DND-41 (cell line): ENCODE data around the gene SLC2A8.

ENCODE experiments used
- ATAC-seq: fragments of 200-7000 bp; cut with Tn5 transposase; 3 replicates; pipeline ENCODE4 v1.9.1; 2021; ENCODE audit warnings: low read depth; ENCODE audit not compliant: insufficient read depth
- DNase-seq: peaks from one replicate; pipeline ENCODE4 v3.0.0-alpha.2; 2020
- H2AFZ ChIP-seq: 2 replicates; pipeline ENCODE4 v1.6.0; 2012; ENCODE audit warnings: low read depth, low read length
- H3K27ac ChIP-seq: 2 replicates; pipeline ENCODE4 v1.5.1; 2012; ENCODE audit warnings: low read length, inconsistent platforms
- H3K27me3 ChIP-seq: fragments of 200-600 bp; sonication (generic); 2 replicates; pipeline ENCODE4 v1.6.0; 2012; ENCODE audit warnings: low read length, mild to moderate bottlenecking, inconsistent platforms; ENCODE audit not compliant: insufficient read depth, poor library complexity
- H3K36me3 ChIP-seq: 2 replicates; pipeline ENCODE4 v1.5.1; 2012; ENCODE audit warnings: low read length, inconsistent platforms; ENCODE audit not compliant: insufficient read depth
- H3K4me1 ChIP-seq: 2 replicates; pipeline ENCODE4 v1.5.1; 2012; ENCODE audit warnings: mild to moderate bottlenecking, low read length; ENCODE audit not compliant: insufficient read depth
- H3K4me2 ChIP-seq: 2 replicates; pipeline ENCODE4 v1.6.0; 2012; ENCODE audit warnings: mild to moderate bottlenecking, moderate library complexity, low read length, inconsistent platforms; ENCODE audit not compliant: insufficient read depth
- H3K4me3 ChIP-seq, 2 experiments: fragments of 200-600 bp in 1 of 2; shearing (Covaris generic) in 1 of 2; 2 replicates each; pipeline ENCODE4 v1.5.1; 2012 to 2016; ENCODE audit warnings: inconsistent platforms in 2 of 2, low read length in 2 of 2, mild to moderate bottlenecking in 2 of 2, low read depth in 1 of 2, moderate library complexity in 1 of 2
- H3K79me2 ChIP-seq: 2 replicates; pipeline ENCODE4 v1.6.0; 2012; ENCODE audit warnings: low read length, inconsistent platforms; ENCODE audit not compliant: insufficient read depth
- H3K9ac ChIP-seq: 2 replicates; pipeline ENCODE4 v1.6.0; 2012; ENCODE audit warnings: low read depth, mild to moderate bottlenecking, inconsistent platforms, low read length, moderate library complexity
- H3K9me3 ChIP-seq: 2 replicates; pipeline ENCODE4 v1.5.1; 2012; ENCODE audit warnings: low read length, moderate library complexity, mild to moderate bottlenecking, inconsistent platforms; ENCODE audit not compliant: insufficient read depth, severe bottlenecking
- H4K20me1 ChIP-seq: 2 replicates; pipeline ENCODE4 v1.6.0; 2012; ENCODE audit warnings: low read length; ENCODE audit not compliant: insufficient read depth
- CTCF ChIP-seq: IDR thresholded peaks from 2 replicates; pipeline ENCODE4 v1.5.1; 2012; ENCODE audit warnings: borderline replicate concordance, low read length, moderate library complexity, mild to moderate bottlenecking; ENCODE audit not compliant: poor library complexity, severe bottlenecking; ENCODE audit errors: extremely low read depth
- EZH2 ChIP-seq: IDR thresholded peaks from 3 replicates; pipeline ENCODE4 v1.6.1; 2012; ENCODE audit warnings: borderline replicate concordance, low read depth, mild to moderate bottlenecking, moderate library complexity, low read length, inconsistent platforms; ENCODE audit not compliant: severe bottlenecking

SLC2A8 gene

GRCh38 chr9:127457191-127457878 is 60.4 kb downstream of the SLC2A8 start:
- H3K36me3 ChIP-seq, result peaks cover 23% of the 10 kb centered on the region
- no peak for ATAC-seq
- no peak overlapping the region for H3K4me2 ChIP-seq

More at GRCh38 chr9:127457191-127457878, 60.4 kb downstream of the SLC2A8 start:
- TF ChIP-seq EZH2, result no peak
- TF ChIP-seq CTCF, result no peak
- Histone ChIP-seq H3K4me1 (peaks cover 5% of the 10 kb centered on the region), H3K27ac (no peak overlapping the region), H3K4me3 (no peak overlapping the region), H3K9ac (no peak overlapping the region), H3K9me3 (no peaks in the 10 kb centered on the region), H2AFZ (no peak overlapping the region), H3K79me2 (peaks cover 2% of the 10 kb centered on the region; the same call in 1 of the 2 replicates), H3K27me3 (no peaks in the 10 kb centered on the region), H4K20me1 (no peaks in the 10 kb centered on the region)
- no peak for DNase-seq
